ENCODE results near the gene LTA4H.
"Not testable (repeated sequence)": the region's sequence is repeated elsewhere in the genome, so short reads cannot be mapped to it uniquely, and the experiment has no call there.

Gene LTA4H

DNA sequence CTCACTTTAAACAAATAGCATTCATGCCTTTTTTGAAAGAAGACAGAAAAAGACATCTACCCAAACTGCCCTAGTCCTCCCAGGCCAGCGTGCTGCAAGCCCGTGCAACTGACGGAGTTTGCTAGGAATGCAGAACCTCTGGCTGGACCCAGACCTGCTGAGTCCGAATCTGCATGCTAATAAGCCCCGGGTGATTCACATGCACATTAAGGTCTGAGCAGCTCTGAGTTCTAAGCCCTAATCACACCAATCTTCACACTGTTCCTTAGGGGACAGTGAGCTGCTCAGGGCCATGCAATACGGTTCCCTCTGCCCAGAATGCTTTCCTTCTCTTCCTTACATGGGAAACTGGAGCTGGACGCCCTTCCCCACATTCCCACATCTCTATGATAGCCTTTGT is 64.5 kb downstream of the LTA4H start:
- Mint-ChIP-seq H3K4me1 (no peaks in the 10 kb centered on the region), H3K9me3 (no peaks in the 10 kb centered on the region), H3K4me3 (no peak overlapping the region), H3K27me3 (no peaks in the 10 kb centered on the region), H3K27ac (no peak overlapping the region)
- DNase-seq (no peak), ATAC-seq (no peak)

DNA sequence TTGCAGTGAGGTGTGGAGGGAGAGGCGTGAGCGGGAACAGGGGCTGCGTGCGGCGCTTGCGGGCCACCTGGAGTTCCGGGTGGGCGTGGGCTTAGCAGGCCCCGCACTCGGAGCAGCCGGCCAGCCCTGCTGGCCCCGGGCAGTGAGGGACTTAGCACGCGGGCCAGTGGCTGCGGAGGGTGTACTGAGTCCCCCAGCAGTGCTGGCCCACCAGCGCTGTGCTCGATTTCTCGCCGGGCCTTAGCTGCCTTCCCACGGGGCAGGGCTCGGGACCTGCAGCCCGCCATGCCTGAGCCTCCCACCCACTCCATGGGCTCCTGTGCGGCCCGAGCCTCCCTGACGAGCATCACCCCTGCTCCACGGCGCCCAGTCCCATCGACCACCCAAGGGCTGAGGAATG is 66.3 kb downstream of the LTA4H start:
- DNase-seq, H3K9me3 Mint-ChIP-seq, ATAC-seq, H3K27ac Mint-ChIP-seq, H3K4me3 Mint-ChIP-seq, H3K4me1 Mint-ChIP-seq, H3K27me3 Mint-ChIP-seq: not testable (repeated sequence)

DNA sequence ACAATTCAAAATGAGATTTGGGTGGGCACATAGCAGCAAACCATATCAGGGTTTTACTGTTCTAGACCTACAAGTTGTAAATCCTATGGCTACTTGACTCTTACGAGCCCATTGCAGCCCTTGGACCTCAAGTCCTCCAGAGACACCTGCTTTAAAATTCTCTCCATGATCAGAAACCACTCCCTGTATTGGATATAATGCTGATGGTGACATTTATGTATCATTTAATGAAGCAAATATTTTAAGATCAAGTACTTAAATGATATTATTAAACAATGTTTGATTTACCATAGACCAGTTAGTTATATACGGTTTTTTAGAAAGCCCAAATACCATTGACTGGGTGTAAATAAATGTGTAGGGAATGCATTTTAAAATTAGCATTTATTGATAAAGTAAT is 68.1 kb downstream of the LTA4H start:
- Mint-ChIP-seq H3K4me1 (no peaks in the 10 kb centered on the region), H3K27ac (no peak overlapping the region)
- ATAC-seq: no peak

DNA sequence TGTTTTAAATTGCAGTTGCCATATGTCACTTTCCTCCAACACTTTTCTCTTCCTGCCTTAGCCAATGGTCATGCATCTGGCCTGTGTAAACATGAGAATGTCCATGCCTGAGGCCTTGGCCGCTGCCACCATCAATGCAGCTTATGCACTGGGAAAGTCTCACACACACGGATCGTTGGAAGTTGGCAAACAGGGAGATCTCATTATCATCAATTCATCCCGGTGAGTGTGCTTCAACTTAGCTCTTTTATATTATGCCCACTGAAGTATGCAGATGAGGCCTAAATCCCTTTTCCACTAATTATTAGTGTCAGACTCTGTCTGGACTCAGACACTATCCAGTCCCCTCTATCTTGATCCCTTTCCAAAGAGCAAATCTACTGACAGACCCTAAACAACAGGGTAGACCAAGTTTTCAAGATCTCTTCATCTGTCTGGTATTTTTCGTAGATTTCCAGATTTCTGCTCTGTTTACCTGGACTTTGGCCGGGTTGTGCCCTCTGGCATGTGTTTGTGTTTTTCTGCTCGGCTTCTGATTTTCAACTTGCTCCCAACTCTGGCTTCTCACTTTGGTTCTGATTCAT is 69.0 kb downstream of the LTA4H start:
- no peak for ATAC-seq
- no peak overlapping the region for H3K4me3 Mint-ChIP-seq
- H3K27ac Mint-ChIP-seq: no peak overlapping the region
- no peaks in the 10 kb centered on the region for H3K4me1 Mint-ChIP-seq
- DNase-seq: no peak
- no peaks in the 10 kb centered on the region for H3K27me3 Mint-ChIP-seq
- no peaks in the 10 kb centered on the region for H3K9me3 Mint-ChIP-seq

More for the DNA sequence above, 68.1 kb downstream of the LTA4H start:
- Mint-ChIP-seq H3K4me3 (no peak overlapping the region), H3K27me3 (no peaks in the 10 kb centered on the region), H3K9me3 (no peaks in the 10 kb centered on the region)
- no peak for DNase-seq

DNA sequence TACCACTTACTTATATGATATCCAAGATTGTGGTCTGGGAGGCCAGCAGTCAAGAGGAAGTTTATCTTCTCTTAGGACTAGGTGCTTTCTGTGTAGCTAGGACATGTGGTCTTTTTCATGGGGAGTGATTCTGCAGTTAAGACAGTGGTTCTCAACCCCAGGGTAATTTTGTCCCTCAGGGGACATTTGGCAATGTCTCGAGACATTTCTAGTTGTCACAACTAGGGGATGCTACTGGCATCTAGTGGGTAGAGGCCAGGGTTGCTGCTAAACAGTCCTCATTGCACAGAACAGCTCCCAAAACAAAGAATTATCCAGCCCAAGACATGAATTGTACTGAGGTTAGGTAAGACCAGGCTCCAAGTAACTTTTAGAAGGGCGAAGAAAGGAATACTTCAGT is 72.3 kb downstream of the LTA4H start:
- Mint-ChIP-seq H3K4me1 (no peaks in the 10 kb centered on the region), H3K27ac (peak overlapping the region in 1 of 2 donors; percentile 19), H3K27me3 (no peaks in the 10 kb centered on the region), H3K4me3 (no peak overlapping the region), H3K9me3 (no peaks in the 10 kb centered on the region)
- ATAC-seq: peak; percentile 48
- DNase-seq: no peak

DNA sequence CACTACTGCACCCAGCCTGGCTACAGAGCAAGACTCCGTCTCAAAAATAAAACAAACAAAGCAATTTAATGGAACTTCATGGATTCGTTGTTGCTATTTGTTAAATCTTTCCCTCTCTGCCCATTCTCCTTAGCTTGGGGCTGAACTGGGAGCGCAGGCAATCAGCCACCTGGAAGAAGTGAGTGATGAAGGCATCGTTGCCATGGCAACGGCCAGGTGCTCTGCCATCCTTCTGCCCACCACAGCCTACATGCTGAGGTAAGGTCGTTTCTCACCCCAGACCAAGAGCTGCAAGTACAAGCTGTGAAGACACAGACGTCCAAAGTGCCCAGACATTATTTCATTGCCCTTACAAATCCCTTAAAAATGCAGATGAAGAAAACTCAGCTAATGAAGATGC is 73.2 kb downstream of the LTA4H start:
- ATAC-seq (no peak), DNase-seq (no peak)
- Mint-ChIP-seq H3K4me3 (no peak overlapping the region), H3K9me3 (no peaks in the 10 kb centered on the region), H3K27ac (no peak overlapping the region), H3K27me3 (no peaks in the 10 kb centered on the region), H3K4me1 (no peaks in the 10 kb centered on the region)

DNA sequence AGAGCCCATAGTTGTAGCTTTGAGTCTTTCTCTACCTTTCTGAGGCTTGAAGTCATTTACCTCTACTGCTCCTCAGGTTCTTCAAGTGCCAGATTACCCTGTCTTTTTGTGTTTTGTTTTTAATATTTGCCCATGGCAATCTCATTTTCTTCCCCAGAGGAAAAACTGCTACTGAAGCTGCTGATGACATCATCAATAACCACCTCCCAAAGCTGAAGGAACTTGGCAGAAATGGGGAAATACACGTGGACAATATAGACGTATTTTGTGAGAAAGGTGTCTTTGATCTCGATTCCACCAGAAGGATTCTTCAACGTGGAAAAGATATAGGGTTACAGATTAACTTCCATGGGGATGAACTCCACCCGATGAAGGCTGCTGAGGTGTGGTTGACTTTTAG is 75.1 kb downstream of the LTA4H start:
- Mint-ChIP-seq H3K9me3 (no peaks in the 10 kb centered on the region), H3K4me1 (no peaks in the 10 kb centered on the region), H3K27me3 (no peaks in the 10 kb centered on the region), H3K4me3 (no peak overlapping the region), H3K27ac (no peak overlapping the region)
- DNase-seq (no peak), ATAC-seq (no peak)

DNA sequence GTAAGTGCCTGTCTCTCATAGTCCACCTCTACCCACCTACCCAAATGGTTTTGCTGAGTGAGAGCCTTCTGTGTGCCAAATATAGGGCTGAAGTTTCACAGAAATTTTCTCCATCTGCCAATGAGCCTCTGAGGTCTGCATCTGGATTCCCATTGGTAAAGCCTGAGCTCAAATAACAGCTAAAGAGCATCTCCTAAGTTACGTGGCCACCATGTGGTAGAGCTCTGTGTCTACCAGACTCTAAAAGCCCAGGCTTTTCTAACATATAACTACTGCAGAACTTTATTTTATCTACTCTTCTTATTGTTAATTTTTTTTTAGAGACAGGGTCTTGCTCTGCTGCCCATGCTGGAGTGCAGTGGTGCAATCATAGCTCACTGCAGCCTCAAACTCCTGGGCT is 76.3 kb downstream of the LTA4H start:
- no peaks in the 10 kb centered on the region for H3K27me3 Mint-ChIP-seq
- no peaks in the 10 kb centered on the region for H3K4me1 Mint-ChIP-seq
- no peaks in the 10 kb centered on the region for H3K9me3 Mint-ChIP-seq
- ATAC-seq: peak; percentile 53
- H3K27ac Mint-ChIP-seq: no peak overlapping the region
- no peak overlapping the region for H3K4me3 Mint-ChIP-seq
- DNase-seq: no peak

DNA sequence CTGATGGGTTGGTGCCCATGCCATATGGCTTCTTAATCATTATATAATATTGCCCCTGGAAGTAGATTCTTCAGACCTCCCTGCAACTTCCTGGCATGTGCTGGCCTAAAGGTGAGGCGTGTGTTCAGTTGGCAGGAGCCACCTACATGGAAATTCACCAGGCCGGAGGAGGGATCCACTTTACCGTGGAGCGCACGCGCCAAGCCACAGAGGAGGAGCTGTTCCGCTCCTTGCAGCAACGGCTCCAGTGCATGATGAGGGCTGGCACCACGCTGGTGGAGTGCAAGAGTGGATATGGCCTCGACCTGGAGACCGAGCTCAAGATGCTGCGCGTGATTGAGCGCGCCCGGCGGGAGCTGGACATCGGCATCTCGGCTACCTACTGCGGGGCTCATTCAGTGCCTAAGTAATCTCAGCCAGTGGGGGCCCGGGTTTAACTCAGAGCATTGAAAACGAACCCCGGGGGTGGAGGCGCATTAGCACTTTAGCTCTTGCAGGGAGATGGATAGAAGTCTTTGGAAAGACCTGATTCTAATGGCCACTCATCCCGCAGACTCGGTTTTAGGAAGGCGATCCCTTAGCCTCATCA is 78.7 kb downstream of the LTA4H start:
- no peaks in the 10 kb centered on the region for H3K9me3 Mint-ChIP-seq
- DNase-seq (no peak), ATAC-seq (no peak)
- peak overlapping the region in 1 of 2 donors; percentile 74 for H3K27ac Mint-ChIP-seq
- H3K4me3 Mint-ChIP-seq: no peak overlapping the region
- no peaks in the 10 kb centered on the region for H3K4me1 Mint-ChIP-seq
- H3K27me3 Mint-ChIP-seq: no peaks in the 10 kb centered on the region

DNA sequence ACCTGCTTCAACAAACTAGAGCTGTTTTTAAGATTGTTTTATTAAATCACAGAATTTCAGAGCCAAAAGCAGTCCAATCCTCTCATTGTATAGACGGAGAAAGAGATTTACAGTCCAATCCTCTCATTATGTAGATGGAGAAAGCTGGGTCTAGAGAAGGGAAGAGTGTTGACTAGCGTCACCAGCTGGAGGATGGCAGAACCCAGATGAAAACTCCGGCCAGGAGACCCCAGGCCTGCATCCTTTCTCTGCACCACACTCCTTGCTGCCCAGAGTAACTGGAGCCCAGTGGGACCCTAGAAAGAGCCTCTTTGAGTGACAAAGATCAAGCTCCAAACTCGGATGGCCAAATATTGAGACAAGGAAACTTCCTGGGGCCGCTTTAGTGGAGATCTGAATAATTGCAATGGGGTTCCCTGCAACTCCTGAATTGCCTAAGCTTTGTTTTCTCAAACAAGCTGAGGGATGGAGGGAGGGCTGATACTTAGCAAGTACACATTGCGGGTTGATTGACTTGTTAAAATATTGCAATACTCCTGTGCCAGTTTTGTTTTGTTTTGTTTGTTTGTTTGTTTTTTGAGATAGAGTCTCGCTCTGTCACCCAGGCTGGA is 79.7 kb downstream of the LTA4H start:
- H3K27me3 Mint-ChIP-seq: no peaks in the 10 kb centered on the region
- ATAC-seq: no peak
- H3K27ac Mint-ChIP-seq: no peak overlapping the region
- H3K9me3 Mint-ChIP-seq: no peaks in the 10 kb centered on the region
- H3K4me1 Mint-ChIP-seq: no peaks in the 10 kb centered on the region
- no peak overlapping the region for H3K4me3 Mint-ChIP-seq
- no peak for DNase-seq

DNA sequence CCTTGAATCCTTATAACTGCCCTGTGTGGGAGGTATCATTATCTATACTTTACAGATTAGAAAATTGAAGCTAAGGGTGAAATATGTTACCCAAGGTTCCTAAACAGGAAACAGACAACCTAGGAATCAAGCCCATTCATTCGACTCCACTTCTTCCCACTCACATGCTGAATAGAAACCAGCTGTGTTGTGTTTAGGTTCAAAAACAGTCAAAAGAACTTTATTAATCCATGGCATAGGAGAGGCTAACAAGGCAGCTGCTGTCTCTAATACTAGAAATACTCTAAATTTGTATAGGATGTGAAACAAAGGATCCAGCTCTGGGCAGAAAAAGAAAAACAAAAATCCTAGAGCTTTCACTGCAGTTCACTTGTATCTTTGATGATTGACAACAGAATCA is 82.4 kb downstream of the LTA4H start:
- Mint-ChIP-seq H3K4me1 (no peaks in the 10 kb centered on the region), H3K27ac (no peak overlapping the region), H3K9me3 (no peaks in the 10 kb centered on the region), H3K27me3 (no peaks in the 10 kb centered on the region), H3K4me3 (no peak overlapping the region)
- DNase-seq (no peak), ATAC-seq (no peak)

DNA sequence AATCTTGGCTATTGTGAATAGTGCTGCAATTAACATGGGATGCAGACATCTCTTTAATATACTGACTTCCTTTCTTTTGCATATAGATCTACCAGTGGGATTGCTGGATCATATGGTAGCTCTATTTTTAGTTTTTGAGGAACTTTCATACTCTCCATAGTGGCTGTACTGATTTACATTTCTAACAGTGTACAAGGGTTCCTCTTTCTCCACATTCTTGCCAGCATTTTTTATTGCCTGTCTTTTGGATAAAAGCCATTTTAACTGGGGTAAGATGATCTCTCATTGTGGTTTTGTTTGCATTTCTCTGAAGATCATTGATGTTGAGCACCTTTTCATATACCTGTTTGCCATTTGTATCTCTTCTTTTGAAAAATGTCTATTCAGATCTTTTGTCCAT is 83.9 kb downstream of the LTA4H start:
- no peak overlapping the region for H3K27ac Mint-ChIP-seq
- ATAC-seq (no peak), DNase-seq (no peak)
- no peaks in the 10 kb centered on the region for H3K27me3 Mint-ChIP-seq
- no peaks in the 10 kb centered on the region for H3K9me3 Mint-ChIP-seq
- H3K4me3 Mint-ChIP-seq: no peak overlapping the region
- no peaks in the 10 kb centered on the region for H3K4me1 Mint-ChIP-seq

All from stimulated activated naive CD8-positive, alpha-beta T cell treated with anti-CD3 and anti-CD28 coated beads, Interleukin-15, amount 100 ng/mL, for 72 hours (primary cell).